Measurements from ENCODE around the gene PGGT1B.

- TF ChIP-seq EZH2 (IDR thresholded peaks at IDR 0.05; ENCODE audit: borderline replicate concordance, insufficient read depth, low read depth, low read length, poor library complexity, severe bottlenecking), result no peak
- TF ChIP-seq CTCF (IDR thresholded peaks at IDR 0.05), result no peak
Measured at GRCh38 chr5:115272297-115272958, 9.8 kb upstream of the PGGT1B start.

All from B cell (primary cell).